RWPE2 (cell line): ENCODE results near the gene WNT9B.

Experiments
- ATAC-seq: fragments of 200-7000 bp; cut with Tn5 transposase; 3 replicates; pipeline ENCODE4 v1.9.1; 2021; ENCODE audit warnings: low read depth
- DNase-seq: peaks from one replicate; pipeline ENCODE4 v3.0.0-alpha.2; 2020; ENCODE audit warnings: low spot score
- H3K27ac ChIP-seq: fragments of 450-650 bp; 2 replicates; pipeline ENCODE4 v1.5.1; 2017; ENCODE audit warnings: mild to moderate bottlenecking; ENCODE audit not compliant: poor library complexity, severe bottlenecking
- H3K27me3 ChIP-seq: fragments of 250-450 bp; sonication (Bioruptor Pico); 2 replicates; pipeline ENCODE4 v1.5.1; 2021; ENCODE audit warnings: mild to moderate bottlenecking, moderate library complexity; ENCODE audit not compliant: insufficient read depth, poor library complexity, severe bottlenecking
- H3K36me3 ChIP-seq: fragments of 250-450 bp; sonication (Bioruptor Pico); 2 replicates; pipeline ENCODE4 v1.5.1; 2020; ENCODE audit warnings: low read depth, mild to moderate bottlenecking, moderate library complexity
- H3K4me1 ChIP-seq: fragments of 250-450 bp; sonication (Bioruptor Pico); 2 replicates; pipeline ENCODE4 v1.5.1; 2021; ENCODE audit warnings: mild to moderate bottlenecking, moderate library complexity; ENCODE audit not compliant: insufficient read depth, poor library complexity, severe bottlenecking
- H3K4me3 ChIP-seq: fragments of 250-450 bp; sonication (Bioruptor Pico); 2 replicates; pipeline ENCODE4 v1.5.1; 2021; ENCODE audit warnings: mild to moderate bottlenecking, moderate library complexity; ENCODE audit not compliant: severe bottlenecking
- H3K9me3 ChIP-seq: fragments of 250-450 bp; sonication (Bioruptor Pico); 2 replicates; pipeline ENCODE4 v1.5.1; 2021; ENCODE audit warnings: mild to moderate bottlenecking, moderate library complexity; ENCODE audit not compliant: severe bottlenecking
- TF ChIP-seq, protein P1 (sequence below): fragments of 450-650 bp; IDR thresholded peaks from one replicate; pipeline ENCODE4 v1.5.1; 2017; ENCODE audit warnings: mild to moderate bottlenecking, moderate library complexity; ENCODE audit not compliant: poor library complexity, severe bottlenecking

Gene WNT9B

DNA sequence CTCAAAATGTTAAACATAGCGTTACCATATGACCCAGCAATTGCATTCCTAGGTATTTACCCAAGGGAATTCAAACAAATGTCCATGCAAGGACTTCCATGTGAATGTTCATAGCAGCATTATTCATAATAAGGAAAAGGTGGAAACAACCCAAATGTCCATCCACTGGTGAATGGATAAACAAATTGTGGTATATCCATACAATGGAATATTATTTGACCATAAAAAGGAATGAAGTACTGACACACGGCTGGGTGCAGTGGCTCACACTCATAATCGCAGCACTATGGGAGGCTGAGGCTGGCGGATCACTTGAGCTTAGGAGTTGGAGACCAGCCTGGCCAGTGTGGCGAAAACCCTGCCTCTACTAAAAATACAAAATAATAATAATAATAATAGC lies 47.5 kb downstream of the WNT9B start:
- Histone ChIP-seq H3K4me1 (no peaks in the 10 kb centered on the region), H3K36me3 (no peaks in the 10 kb centered on the region), H3K9me3 (no peaks in the 10 kb centered on the region), H3K27me3 (peaks cover 6% of the 10 kb centered on the region), H3K27ac (no peak overlapping the region), H3K4me3 (no peak overlapping the region)
- DNase-seq (no peak), ATAC-seq (no peak)
- TF ChIP-seq, protein P1, sequence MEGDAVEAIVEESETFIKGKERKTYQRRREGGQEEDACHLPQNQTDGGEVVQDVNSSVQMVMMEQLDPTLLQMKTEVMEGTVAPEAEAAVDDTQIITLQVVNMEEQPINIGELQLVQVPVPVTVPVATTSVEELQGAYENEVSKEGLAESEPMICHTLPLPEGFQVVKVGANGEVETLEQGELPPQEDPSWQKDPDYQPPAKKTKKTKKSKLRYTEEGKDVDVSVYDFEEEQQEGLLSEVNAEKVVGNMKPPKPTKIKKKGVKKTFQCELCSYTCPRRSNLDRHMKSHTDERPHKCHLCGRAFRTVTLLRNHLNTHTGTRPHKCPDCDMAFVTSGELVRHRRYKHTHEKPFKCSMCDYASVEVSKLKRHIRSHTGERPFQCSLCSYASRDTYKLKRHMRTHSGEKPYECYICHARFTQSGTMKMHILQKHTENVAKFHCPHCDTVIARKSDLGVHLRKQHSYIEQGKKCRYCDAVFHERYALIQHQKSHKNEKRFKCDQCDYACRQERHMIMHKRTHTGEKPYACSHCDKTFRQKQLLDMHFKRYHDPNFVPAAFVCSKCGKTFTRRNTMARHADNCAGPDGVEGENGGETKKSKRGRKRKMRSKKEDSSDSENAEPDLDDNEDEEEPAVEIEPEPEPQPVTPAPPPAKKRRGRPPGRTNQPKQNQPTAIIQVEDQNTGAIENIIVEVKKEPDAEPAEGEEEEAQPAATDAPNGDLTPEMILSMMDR: no peak

DNA sequence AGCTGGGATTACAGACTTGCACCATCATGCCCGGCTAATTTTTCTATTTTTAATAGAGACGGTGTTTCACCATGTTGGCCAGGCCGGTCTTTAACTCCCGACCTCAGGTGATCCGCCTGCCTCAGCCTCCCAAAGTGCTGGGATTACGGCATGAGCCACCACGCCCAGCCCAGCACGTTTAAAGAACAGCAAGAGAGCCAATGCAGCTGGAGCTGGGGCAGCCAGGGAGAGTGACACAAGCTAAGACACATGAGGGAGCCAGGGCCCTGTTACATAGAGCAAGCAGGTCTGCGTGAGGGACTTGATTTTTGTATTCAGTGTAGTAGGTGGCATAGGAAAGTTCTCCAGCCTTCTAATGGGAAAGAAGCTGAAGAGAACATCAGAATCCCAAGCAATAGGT lies 49.9 kb downstream of the WNT9B start:
- no peaks in the 10 kb centered on the region for H3K4me1 ChIP-seq
- H3K36me3 ChIP-seq: no peaks in the 10 kb centered on the region
- TF ChIP-seq, protein P1: no peak
- ATAC-seq (no peak), DNase-seq (no peak)
- no peaks in the 10 kb centered on the region for H3K9me3 ChIP-seq
- H3K27me3 ChIP-seq: peaks cover 3% of the 10 kb centered on the region
- no peak overlapping the region for H3K27ac ChIP-seq
- no peak overlapping the region for H3K4me3 ChIP-seq

DNA sequence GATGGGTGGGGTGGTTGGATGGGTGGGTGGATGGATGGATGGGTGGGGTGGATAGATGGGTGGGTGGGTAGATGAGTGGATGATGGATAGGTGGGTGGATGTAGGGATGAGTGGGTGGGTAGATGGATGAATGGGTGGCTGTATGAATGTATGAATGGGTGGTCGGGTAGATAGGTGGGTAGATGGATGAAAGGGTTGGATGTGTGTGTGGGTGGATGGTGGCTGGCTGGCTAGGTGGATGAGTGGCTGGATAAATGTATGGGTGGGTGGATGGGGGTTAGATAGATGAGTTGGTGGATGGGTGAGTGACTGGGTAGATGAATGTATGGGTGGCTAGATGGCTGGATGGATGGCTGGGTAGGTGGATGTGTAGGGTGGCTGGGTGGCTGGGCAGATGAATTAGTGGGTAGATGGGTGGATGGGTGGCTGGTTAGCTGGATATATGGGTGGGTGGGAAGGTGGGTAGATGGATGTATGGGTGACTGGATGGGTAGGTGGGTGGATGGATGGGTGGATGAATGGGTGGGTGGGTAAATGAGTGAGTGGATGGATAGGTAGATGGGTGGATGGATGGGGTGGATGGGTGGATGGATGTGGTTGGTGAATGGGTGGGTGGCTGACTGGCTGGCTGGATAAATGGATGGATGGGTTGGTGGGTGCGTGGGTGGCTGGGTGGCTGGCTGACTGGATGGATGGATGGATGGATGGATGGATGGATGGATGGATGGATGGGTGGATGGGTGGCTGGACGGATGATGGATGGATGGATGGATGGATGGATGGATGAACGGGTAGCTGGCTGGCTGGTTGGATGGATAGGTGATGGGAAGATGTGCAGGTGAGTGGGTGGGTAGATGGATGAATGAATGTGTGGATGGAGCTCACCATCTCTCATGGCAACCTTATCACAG lies 52.6 kb downstream of the WNT9B start:
- no peaks in the 10 kb centered on the region for H3K36me3 ChIP-seq
- no peaks in the 10 kb centered on the region for H3K27me3 ChIP-seq
- H3K4me3 ChIP-seq: no peak overlapping the region
- TF ChIP-seq, protein P1: no peak
- no peaks in the 10 kb centered on the region for H3K4me1 ChIP-seq
- DNase-seq: no peak
- no peaks in the 10 kb centered on the region for H3K9me3 ChIP-seq
- ATAC-seq: no peak
- no peak overlapping the region for H3K27ac ChIP-seq

DNA sequence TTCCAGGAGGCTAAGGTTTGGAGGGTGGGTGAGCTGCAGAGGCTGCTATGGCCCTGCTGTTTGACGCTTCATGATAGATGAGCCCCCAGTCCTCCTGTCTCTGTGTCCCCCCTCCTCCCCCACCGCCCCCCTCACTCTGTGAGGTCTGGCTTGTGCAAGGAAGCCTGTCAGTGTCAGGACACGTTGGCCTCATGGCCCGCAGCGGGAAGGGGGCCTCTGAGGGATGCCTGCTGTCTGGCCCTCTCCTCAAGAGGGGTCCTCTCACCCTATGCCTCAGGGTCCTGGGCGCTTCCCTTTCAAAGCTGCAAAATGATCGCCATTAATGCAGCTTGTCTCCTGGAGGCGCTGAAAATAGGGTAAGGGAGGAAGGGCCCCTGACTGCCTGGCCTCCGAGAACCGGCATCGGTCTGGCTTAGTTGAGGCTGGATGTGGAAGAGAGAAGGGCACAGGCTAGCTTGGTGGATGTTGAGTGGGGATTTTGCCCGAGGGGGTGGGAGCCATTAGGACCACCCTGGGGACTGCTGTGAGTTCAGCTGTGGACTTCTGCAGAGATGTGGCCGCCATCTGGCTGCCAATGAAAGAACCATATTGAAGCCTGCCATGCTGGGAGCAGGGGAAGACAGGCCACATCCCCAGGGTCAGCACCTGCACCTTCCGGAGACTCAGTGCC lies 56.8 kb downstream of the WNT9B start:
- no peak for ATAC-seq

More for the DNA sequence above, 56.8 kb downstream of the WNT9B start:
- DNase-seq: no peak
- Histone ChIP-seq H3K4me3 (no peak overlapping the region), H3K27ac (no peak overlapping the region), H3K9me3 (no peaks in the 10 kb centered on the region), H3K4me1 (no peaks in the 10 kb centered on the region), H3K27me3 (no peaks in the 10 kb centered on the region), H3K36me3 (no peaks in the 10 kb centered on the region)
- TF ChIP-seq, protein P1: no peak
